ENCODE data around the gene SERPINA3.

The SERPINA3 gene

GRCh38 chr14:94614802-94615201, 2.6 kb downstream of the SERPINA3 start:
- DNase-seq, result no peak

GRCh38 chr14:94615254-94615653, 3.1 kb downstream of the SERPINA3 start:
- DNase-seq, result no peak

DNA sequence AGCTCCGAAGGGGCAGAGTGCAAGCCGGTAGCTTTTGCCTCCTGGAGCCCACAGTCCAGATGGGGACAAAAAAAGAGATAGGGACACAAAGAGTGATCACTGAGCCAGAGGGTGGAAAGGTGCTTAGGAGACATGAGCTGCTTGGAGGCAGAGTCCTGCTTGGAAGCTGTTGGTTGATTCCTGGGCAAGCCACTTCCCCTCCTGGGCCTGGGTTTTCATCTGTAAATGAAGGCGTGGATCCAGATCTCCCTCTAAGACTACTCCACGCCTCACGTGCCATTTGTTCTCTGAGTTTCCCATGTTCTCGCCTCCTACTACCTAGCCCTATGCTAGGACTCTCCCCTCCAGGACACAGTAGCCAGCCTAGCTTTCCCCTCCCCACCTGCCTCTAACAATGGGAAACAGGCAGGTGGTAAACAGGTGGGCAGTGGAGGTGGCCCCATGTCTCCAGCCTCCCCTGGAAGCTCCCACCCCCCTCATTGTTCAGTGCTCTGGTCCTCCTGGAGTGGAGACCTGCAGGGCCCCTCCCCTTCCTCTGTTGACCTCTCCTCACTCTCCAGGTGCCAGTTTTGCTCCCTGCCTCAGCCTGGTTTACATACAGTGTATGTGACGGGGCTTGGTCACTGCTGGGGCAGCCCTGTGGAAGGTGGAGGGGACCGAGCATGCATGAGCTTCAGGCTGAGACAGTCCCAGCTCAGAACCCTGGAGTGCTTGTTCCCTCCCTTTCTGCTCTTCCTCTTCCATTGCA, 3.8 kb downstream of the SERPINA3 start:
- DNase-seq, result no peak

- DNase-seq, result no peak
Observed at GRCh38 chr14:94617366-94617941, 5.3 kb downstream of the SERPINA3 start.

DNA sequence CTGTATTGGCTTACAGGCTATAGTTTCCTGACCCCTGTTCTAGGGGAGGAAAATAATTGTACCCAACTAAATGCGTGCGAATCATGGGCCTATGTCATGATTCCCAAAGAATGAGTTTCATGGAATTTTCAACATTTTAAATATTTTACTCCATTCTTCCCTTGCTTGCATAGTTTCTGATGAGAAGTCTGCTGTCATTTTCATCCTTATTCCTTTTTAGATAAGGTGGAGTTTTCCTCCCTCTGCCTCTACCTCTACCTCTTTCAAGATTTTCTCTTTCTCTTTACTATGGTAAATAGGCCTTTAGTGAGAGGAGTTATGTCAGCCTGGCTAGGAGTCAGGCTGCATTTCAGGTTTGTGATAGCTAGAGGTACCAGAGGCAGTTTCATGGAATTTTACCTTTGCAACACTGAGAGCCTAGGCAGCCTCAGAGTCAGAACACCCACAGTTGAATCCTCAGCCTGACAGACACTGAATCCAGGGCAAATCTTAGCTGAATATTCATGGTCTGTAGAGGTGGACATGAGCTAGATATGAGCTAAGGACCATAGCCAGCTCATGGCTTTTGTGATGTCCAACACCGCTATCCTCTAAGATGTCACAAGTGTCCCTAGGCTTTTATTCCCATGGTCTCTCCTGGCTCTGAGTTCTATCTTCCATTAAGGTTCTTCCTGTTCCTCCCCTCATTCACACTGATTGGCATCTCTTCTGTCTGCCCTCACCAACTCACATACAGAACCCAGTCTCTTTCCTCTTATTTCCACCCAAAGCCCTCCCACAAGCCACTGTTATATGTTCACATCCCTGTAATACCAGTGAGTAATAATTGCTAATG, 6.0 kb downstream of the SERPINA3 start:
- DNase-seq, result no peak

DNA sequence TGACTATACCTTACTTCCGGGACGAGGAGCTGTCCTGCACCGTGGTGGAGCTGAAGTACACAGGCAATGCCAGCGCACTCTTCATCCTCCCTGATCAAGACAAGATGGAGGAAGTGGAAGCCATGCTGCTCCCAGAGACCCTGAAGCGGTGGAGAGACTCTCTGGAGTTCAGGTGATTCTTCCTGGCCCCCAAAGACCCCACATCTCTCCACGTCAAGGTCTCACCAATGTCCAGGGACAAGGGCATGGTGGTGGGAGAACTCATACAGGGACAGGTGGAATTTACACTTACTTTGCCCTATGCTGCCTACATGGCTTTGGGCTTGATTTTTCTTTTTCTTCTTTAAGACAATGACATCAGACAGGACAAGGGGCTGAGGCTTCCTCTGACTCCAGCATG, 7.1 kb downstream of the SERPINA3 start:
- no peak for DNase-seq

GRCh38 chr14:94620597-94620996, 8.4 kb downstream of the SERPINA3 start:
- no peak for DNase-seq

GRCh38 chr14:94621358-94622134, 9.4 kb downstream of the SERPINA3 start:
- no peak for DNase-seq

DNA sequence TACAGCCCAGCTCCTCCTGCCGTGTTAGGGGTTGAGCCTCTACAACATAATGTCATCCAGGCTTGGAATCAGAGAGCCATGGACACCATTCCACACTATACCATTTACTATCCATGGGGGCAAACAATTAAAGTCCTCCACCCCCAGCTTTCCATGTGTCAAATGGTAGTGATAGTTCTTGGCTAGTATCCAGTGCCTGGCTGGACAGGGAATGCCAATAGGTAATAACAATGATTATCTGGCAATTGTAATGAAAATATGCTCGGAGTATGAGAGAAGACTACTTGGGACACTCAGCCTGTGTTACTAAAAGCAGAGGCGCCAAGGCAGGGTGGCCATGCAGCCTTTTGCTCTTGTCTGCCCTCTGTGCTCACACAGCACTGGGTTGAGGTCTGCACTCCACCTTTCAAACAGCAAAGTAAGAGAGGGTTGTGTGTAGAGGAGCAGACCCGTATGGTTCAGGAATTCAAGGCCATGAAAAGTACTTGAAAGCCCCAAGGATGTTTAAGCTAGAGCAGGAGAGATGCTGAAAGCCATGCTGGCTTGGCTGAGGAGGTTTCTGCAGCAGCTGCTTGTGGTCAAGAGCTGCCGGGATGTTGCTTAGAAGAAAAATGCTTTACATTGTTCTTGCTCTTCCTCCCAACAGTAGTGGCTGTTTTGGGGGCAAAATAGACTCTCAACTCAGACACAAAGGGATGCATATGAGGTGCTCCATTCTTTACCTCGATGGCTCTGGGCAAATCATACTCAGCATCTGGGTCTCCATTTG, 10.6 kb downstream of the SERPINA3 start:
- no peak for DNase-seq

GRCh38 chr14:94623422-94623809, 11.2 kb downstream of the SERPINA3 start:
- DNase-seq, result no peak

DNA sequence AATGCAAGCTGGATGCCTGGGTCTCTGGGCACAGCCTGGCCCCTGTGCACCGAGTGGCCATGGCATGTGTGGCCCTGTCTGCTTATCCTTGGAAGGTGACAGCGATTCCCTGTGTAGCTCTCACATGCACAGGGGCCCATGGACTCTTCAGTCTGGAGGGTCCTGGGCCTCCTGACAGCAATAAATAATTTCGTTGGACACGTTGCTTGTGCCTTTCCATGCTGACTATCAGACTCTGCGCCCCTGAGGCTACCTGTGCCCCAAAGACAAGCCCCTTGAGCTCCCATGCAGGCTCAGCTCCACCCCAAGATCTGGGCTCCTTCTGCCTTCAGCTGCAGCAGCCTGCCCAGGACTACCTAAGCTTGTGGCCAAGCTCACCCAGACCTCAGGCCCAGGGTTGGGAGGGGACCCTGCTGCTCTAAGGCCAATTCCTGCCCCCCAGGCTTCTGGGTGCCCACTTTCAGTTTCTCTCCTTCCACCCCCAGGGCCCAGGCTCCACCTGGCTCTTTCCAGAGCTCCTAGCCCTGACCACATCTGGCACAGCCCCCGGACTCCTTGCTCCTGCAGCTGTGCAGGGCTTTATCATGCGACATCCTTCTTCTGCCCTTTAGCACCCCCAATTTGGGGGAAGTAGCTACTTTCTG, 11.8 kb downstream of the SERPINA3 start:
- DNase-seq, result no peak

DNA sequence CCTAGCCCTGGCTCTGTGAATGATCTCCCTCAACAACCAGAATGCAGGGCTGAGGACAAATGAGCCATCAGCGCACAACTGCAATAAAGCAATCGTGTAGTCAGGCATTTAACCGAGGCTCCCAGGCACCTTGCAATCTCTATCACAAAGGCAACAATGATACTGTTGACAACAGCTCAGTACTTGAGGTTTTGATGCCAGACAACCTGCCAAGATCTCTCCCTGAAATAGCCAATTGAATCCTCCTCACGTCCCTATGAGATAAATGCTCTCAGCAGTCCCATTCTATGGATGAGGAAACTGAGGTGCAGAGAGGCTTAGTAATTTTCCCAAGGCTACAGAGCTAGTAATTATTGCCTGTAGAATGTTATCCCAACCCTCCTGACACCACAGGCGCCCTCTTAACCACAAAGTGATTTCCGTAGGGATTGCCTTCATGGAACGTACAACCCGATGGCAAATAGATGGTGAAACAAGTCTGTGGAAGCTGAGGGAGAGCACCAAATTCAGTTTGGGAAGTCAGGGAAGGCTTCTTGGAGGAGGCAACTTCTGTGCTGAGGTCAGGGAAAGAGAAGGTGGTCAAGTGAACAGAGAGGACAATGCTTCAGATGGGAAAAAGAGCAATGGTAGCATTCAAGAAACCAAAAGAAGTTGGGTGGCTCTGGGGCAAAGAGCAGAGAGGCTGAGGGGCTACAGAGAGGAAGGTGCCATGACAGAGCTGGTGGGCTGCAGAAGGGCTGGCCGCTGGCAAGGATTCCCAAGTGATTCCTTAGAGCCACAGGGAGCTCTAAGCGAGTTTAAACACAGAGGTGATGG, 12.6 kb downstream of the SERPINA3 start:
- DNase-seq, result no peak

GRCh38 chr14:94625353-94625635, 13.1 kb downstream of the SERPINA3 start:
- no peak for DNase-seq

- DNase-seq, result no peak
Observed at GRCh38 chr14:94628578-94628977, 16.4 kb downstream of the SERPINA3 start.

DNA sequence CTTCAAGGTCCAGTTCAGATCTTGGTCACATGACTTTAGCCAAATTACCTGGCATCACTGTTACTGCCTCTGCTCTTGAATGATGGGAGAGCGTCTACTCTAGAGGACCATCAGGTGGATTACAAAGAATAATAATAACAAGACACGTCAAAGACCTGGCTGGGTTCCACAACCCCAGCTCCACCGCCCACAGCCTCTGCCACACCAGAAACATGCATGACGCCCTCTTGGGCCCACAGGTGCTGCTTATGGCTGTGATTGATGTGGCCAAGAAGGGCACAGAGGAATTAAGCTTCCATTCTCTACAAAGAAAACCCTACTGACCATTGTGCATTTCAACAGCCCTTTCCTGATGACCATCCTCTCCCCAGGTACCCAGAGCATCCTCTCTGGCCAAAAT, 18.2 kb downstream of the SERPINA3 start:
- no peak for DNase-seq

- no peak for DNase-seq
Observed at GRCh38 chr14:94631050-94631449, 18.9 kb downstream of the SERPINA3 start.

DNA sequence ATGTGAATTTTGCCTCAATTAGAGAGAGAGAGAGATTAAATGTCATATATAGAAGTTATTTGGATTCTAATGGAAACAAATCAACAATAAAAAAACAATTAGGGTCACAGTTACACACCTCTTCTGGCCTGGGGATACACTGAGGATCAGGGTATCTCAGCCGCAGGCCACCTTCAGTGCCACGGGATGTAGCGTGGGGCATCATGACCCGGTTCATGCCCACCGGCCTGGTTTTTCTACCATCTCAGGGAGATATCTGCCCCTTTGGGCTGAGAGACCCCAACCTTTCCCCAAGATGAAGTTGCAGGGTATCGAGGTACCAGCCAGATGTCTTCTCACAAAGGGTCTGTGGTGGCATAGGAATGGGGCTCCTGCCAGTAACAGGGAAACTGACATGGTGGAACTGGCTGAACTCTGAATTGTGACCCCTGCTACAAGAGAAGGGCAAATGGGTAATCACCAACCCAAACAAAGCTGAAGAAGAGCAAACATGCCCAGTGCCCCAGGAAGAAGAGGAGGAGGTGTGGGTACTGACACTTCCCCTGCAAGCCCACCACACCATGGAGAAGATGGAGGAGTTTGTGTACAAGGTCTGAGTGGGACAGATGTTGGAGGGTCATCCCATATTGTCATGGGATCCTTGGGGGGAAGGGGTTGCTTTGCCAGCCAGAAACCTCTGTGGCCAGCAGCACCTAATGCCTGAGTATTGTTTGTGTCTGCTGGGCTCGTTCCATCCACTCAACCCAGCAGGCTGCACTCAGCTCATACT, 19.5 kb downstream of the SERPINA3 start:
- DNase-seq, result no peak

GRCh38 chr14:94632305-94632590, 20.1 kb downstream of the SERPINA3 start:
- DNase-seq, result no peak

DNA sequence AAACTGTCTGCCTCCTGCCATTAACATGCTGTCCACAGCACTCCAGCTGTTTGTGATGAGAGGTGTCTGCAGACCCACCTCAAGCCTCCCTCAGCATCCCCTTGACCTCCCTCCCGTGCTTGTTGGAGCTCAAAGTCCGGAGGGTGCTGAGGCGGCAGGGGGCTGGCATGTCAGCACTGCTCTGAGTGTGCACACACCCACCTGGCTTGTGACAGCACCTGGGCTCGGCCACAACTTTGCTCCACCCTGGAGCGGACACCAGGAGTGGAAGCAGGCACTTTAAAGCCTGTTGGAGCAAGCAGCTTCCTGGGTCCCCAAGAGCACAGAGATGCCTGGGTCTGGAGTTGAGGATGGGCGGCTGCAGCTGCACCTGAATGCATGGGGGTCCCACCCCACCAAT, 20.9 kb downstream of the SERPINA3 start:
- DNase-seq, result no peak

DNA sequence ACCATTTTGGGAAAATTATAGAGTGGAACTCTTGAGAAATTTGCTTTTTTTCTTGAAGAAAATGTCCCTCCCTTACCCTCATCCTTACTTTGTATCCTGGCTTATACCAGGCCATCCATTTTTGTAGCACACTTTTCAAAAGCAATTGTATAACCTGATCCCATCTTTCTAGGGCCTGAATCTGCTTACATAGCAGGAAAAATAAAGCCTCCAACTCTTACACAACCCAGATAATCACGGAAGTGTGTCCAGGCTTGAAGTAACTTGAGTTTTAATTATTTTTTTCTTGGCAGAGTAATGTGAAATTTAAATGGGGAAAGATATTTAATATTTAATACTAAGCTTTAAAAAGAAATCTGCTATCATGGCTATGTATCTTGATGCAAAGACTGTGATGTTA, 23.0 kb downstream of the SERPINA3 start:
- no peak for DNase-seq
